ENCODE measurements around the gene GAST. TPM values are rescaled to one million over a fixed set of nuclear protein-coding genes. Genes with fewer than 3 reads are reported as not detected.

The GAST gene
- total and polyA plus RNA-seq, 2 of the 4 experiments (the other 2 are of a cell fraction) = not detected

DNA sequence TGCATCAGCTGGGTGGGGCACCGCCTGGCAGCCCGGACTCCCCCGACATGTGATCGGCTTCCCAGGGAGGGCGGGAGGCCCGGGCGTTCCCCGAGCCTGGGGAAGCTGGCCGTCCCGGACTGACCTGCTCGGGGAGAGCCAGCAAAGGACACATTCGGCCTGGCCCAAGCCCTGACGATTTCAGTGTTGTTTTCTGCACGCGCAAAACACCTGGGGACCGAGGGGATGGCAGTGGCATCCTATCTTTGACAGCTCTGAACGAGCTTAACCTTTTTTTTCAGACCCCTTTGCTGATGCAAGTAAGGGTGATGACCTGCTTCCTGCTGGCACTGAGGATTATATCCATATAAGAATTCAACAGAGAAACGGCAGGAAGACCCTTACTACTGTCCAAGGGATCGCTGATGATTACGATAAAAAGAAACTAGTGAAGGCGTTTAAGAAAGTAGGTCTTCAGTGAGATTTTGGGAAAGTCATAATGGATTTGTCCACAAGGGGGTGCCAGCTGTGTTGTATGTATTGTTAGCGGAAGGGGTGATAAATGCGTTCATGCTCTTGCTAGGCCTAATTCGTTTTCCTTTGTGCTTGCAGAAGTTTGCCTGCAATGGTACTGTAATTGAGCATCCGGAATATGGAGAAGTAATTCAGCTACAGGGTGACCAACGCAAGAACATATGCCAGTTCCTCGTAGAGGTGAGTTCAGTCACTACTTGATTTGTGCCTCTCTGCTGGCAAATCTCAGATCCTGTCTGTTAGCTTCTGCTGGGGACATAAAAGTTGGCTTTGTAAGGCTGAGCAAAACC lies 22.4 kb upstream of the GAST start (continued):
- TF ChIP-seq, protein P1, sequence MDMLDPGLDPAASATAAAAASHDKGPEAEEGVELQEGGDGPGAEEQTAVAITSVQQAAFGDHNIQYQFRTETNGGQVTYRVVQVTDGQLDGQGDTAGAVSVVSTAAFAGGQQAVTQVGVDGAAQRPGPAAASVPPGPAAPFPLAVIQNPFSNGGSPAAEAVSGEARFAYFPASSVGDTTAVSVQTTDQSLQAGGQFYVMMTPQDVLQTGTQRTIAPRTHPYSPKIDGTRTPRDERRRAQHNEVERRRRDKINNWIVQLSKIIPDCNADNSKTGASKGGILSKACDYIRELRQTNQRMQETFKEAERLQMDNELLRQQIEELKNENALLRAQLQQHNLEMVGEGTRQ (IDR thresholded peaks at IDR 0.05; ENCODE audit: low read depth, low read length) = peak; percentile 71
- TF ChIP-seq RAD21 (IDR thresholded peaks at IDR 0.05; ENCODE audit: low read length) (no peak), CEBPB (IDR thresholded peaks at IDR 0.05; ENCODE audit: low read depth, low read length) (no peak)

DNA sequence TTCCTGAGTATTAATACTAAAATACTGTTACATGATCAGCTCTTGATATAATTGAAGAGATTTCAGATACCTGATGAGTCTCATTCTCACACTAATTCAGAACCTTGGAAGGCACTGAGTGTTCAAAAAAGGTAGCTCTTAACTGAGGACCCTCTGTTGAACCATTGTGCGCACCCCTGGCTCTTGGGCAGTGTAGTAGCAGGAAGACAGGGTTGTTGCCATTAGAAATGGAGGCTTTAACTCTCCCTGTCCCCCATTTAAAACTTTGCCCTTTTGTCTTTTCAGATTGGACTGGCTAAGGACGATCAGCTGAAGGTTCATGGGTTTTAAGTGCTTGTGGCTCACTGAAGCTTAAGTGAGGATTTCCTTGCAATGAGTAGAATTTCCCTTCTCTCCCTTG lies 21.6 kb upstream of the GAST start:
- in situ Hi-C loops (cut with MboI; ENCODE audit: low sequenced_read_pairs) = no loop called here
- DNase-seq (no peak), ATAC-seq (ENCODE audit: low read depth) (no peak)
- Histone ChIP-seq H3K9ac (ENCODE audit: low read depth, low read length) (peak overlapping the region; percentile 97; the same call in 1 of the 2 replicates), H3K4me2 (ENCODE audit: low read depth, low read length) (peak overlapping the region; percentile 100; the same call in 1 of the 2 replicates), H4K8ac (ENCODE audit: low read depth in 2 of 2, low read length in 2 of 2) (no peak overlapping the region; a peak in 1 of 4 replicates), H4K91ac (ENCODE audit: insufficient read depth, low read depth, low read length) (no peak overlapping the region), H3K23ac (ENCODE audit: low read depth, low read length) (peak overlapping the region; percentile 29; the same call in 1 of the 2 replicates), H2BK120ac (ENCODE audit: low read depth, low read length) (no peak overlapping the region), H2BK15ac (ENCODE audit: low read depth, low read length) (no peak overlapping the region), H3K27ac (ENCODE audit: insufficient read depth, low read length) (no peak overlapping the region), H2AFZ (replicated peaks; ENCODE audit: low read length, poor library complexity) (no peak overlapping the region), H3K18ac (ENCODE audit: low read depth, low read length) (no peak overlapping the region), H3K56ac (ENCODE audit: extremely low read depth, insufficient read depth, low read length) (peak overlapping the region; percentile 93; the same call in 1 of the 2 replicates), H3K27me3 (ENCODE audit: control insufficient read depth, insufficient read depth, low read length) (no peaks in the 10 kb centered on the region), H3K4me3 (ENCODE audit: insufficient read depth, low read depth, low read length) (no peak overlapping the region), H3K79me1 (ENCODE audit: low read depth in 1 of 2, low read length in 2 of 2) (peaks cover 19 to 47% of the 10 kb centered on the region in 2 experiments), H3K36me3 (ENCODE audit: control insufficient read depth, insufficient read depth, low read length) (peaks cover 46% of the 10 kb centered on the region), H3K4me1 (ENCODE audit: control insufficient read depth, insufficient read depth, low read length) (peaks cover 3% of the 10 kb centered on the region), H3K4ac (ENCODE audit: low read depth, low read length) (no peak overlapping the region), H2BK20ac (ENCODE audit: low read depth, low read length) (no peak overlapping the region), H2AK5ac (ENCODE audit: low read depth, low read length) (no peak overlapping the region), H3K14ac (replicated peaks; ENCODE audit: low read depth, low read length) (peak overlapping the region; percentile 40; the same call in 1 of the 2 replicates), H4K20me1 (ENCODE audit: insufficient read depth, low read length) (peaks cover 63% of the 10 kb centered on the region), H2AK9ac (replicated peaks; ENCODE audit: low read depth, low read length, poor library complexity) (no peak overlapping the region), H3K9me3 (ENCODE audit: control insufficient read depth, insufficient read depth, low read length) (no peaks in the 10 kb centered on the region), H3K9me1 (ENCODE audit: insufficient read depth, low read length) (peaks cover 15% of the 10 kb centered on the region), H4K5ac (ENCODE audit: low read depth, low read length) (no peak overlapping the region), H2BK5ac (ENCODE audit: low read depth, low read length, poor library complexity, severe bottlenecking) (no peak overlapping the region)
- ChIA-PET CTCF (interaction anchor here (0.8 to 0.9 kb wide), 2 partner anchors 12 to 34 kb away, joined by 3 read pairs; no protein-coding TSS in a partner anchor), POLR2A (ENCODE audit: unreplicated experiment) (no interaction called here)
- WGBS, 2 experiments (ENCODE audit: extremely low coverage in 2 of 2, insufficient read length in 1 of 2) = no CpG with 5 or more reads among the region's 2 CpGs
- no TSS peak for BruUV-seq (replicated peaks)
- no peak for TF ChIP-seq SMC3 (IDR thresholded peaks at IDR 0.05; ENCODE audit: low read depth, low read length)
- peak; percentile 1; the same call in 1 of the 2 replicates for TF ChIP-seq POLR2A (IDR thresholded peaks at IDR 0.05; ENCODE audit: low read depth, low read length)
- no peak for TF ChIP-seq FOS (IDR thresholded peaks at IDR 0.05; ENCODE audit: low read depth, low read length)
- no peak for TF ChIP-seq RFX5 (IDR thresholded peaks at IDR 0.05; ENCODE audit: low read depth, low read length)
- no peak for TF ChIP-seq CHD1 (IDR thresholded peaks at IDR 0.05; ENCODE audit: low read depth, low read length)
- TF ChIP-seq, protein P2, sequence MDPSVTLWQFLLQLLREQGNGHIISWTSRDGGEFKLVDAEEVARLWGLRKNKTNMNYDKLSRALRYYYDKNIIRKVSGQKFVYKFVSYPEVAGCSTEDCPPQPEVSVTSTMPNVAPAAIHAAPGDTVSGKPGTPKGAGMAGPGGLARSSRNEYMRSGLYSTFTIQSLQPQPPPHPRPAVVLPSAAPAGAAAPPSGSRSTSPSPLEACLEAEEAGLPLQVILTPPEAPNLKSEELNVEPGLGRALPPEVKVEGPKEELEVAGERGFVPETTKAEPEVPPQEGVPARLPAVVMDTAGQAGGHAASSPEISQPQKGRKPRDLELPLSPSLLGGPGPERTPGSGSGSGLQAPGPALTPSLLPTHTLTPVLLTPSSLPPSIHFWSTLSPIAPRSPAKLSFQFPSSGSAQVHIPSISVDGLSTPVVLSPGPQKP (IDR thresholded peaks at IDR 0.05; ENCODE audit: borderline replicate concordance, low read depth, low read length) = no peak
- dilution Hi-C loops (cut with HindIII; ENCODE audit: low sequenced_read_pairs, unreplicated experiment) = no loop called here
- intact Hi-C loops (cut with micrococcal nuclease) = no loop called here
